CD4-positive, alpha-beta T cell treated with Interleukin-4 for 1 hour (primary cell): ENCODE results near the gene CAMTA1.

ENCODE experiments used
- DNase-seq, 2 donors: peaks; one replicate each; pipeline ENCODE4 v3.0.0-alpha.2; 2020 to 2022

CAMTA1 gene

GRCh38 chr1:6941786-6942185, 156.5 kb downstream of the CAMTA1 start:
- DNase-seq, result no peak

GRCh38 chr1:6942990-6943389, 157.7 kb downstream of the CAMTA1 start:
- no peak for DNase-seq

GRCh38 chr1:6944434-6944833, 159.2 kb downstream of the CAMTA1 start:
- no peak for DNase-seq

GRCh38 chr1:6947952-6948351, 162.7 kb downstream of the CAMTA1 start:
- DNase-seq, result no peak

DNA sequence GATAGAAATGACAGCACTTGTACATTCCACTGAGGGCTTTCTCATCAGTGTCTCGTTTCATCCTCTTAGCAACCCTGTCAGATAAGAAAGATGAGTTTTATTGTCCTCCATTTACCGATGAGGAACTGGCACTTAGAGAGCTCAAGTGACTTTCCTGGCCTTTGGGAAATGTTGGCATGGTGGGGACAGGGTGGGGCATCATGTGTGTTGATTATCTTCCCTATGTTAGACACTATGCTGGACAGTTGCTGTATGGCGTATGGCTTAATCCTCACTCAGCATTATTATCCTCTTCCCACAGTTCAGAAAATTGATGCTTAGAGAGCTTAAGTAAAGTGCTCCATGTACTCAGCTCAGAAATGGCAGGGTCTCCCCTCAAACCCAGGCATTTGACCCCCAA, 163.2 kb downstream of the CAMTA1 start:
- DNase-seq, result no peak

- no peak for DNase-seq
Measured at GRCh38 chr1:6948861-6949260, 163.6 kb downstream of the CAMTA1 start.

GRCh38 chr1:6950001-6950765, 164.9 kb downstream of the CAMTA1 start:
- DNase-seq, result no peak

DNA sequence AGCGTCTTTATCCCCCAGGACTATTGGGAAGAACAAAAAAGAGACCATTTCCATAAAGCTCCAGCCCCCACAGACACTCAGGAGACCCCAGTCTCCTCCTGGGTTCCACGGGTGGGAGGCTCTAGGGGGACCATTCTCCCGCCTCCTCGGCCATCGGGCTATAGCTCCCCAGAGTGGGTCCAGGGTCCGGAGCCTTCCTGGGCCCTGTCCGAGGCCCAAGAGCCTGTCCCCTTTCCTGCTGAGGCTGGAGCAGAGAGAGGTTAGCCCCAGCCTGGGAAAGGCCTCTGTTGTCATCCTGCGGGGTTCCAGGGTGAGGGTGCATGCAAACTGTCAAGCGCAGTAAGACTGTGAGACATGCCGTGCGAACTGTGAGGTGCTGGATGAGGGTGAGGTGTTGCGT, 166.3 kb downstream of the CAMTA1 start:
- no peak for DNase-seq

- no peak for DNase-seq
Measured at GRCh38 chr1:6953216-6953615, 168.0 kb downstream of the CAMTA1 start.

- no peak for DNase-seq
Measured at GRCh38 chr1:6953907-6954364, 168.7 kb downstream of the CAMTA1 start.

DNA sequence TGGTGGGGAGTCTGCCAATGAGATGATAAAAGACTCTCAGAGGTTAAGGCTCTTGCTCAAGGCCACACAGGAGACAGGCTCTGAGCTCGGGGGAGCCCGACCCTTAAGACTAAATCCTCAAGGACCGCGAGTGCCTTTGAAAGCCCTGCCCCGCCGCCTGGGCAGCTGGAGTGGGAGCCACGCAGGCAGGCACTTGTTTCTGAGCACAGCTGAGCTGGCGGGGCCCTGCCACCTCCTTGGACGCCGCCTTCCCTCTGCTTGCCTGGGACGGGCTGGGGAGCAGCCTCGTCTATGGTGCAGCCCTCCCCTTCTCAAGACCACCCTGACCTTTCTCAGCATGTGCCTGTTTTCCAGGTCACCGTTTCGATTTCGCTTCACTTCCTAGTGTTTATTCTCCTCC, 169.3 kb downstream of the CAMTA1 start:
- DNase-seq, result no peak

DNA sequence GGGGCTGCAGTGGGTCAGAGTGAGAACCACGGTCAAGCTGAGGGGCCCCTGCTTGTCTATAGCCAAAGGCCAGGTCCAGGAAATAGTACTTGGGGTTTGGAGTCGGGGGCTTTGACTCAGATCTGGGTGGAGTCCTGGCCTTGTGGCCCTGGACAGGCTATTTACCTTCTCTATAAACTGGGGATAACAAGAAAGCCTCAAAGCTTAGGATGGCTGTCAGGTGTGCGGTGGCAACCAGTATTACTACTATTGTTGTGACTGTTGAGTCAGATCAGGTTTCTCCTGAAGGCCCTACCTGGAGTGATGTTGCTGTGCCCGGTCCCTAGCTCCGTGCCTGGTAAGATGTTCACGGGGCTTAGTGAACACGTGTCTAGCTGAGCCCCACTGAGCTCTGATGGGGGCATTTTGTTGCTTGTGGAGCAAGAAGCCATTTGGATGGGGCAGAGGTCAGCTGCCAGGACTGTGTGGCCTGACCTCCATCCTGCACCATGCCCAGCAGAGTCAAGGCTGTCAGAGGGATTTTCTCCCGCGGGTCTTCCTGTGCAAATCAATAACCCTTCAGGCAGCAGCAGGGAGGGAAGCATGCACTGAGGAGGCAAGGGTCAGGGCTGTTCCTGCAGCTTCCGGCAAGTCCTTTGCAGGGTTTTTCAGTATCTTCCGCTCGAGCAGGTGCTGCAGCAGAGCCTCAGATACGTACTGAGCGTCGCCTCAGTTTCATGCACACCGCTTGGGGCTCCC, 170.3 kb downstream of the CAMTA1 start:
- no peak for DNase-seq

- DNase-seq, result no peak
Measured at GRCh38 chr1:6956488-6957159, 171.4 kb downstream of the CAMTA1 start.

- no peak for DNase-seq
Measured at GRCh38 chr1:6957341-6957740, 172.1 kb downstream of the CAMTA1 start.

GRCh38 chr1:6958407-6959030, 173.3 kb downstream of the CAMTA1 start:
- DNase-seq, result no peak

- DNase-seq, result no peak
Measured at GRCh38 chr1:6959491-6959890, 174.2 kb downstream of the CAMTA1 start.

- DNase-seq, result no peak
Measured at GRCh38 chr1:6960291-6960811, 175.1 kb downstream of the CAMTA1 start.

DNA sequence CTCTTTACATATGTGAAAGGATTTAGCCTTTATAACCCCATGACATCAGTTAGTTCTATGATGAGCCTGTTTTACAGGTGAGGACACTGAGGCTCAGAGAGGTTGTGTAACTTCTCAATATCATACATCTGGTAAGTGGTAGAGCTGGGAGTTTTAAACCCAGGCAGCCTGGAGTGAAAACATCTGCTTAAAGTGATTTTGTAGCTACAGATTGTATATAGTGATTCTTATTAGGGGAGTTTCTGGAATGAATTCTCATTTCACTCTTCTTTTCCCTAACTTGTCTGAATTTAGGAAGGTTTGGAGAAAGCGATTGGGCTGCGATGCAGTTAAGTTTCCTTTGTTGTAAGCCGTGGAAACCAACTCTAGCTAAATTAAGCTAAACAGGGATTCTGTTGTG, 175.6 kb downstream of the CAMTA1 start:
- no peak for DNase-seq

GRCh38 chr1:6961289-6961688, 176.0 kb downstream of the CAMTA1 start:
- no peak for DNase-seq

DNA sequence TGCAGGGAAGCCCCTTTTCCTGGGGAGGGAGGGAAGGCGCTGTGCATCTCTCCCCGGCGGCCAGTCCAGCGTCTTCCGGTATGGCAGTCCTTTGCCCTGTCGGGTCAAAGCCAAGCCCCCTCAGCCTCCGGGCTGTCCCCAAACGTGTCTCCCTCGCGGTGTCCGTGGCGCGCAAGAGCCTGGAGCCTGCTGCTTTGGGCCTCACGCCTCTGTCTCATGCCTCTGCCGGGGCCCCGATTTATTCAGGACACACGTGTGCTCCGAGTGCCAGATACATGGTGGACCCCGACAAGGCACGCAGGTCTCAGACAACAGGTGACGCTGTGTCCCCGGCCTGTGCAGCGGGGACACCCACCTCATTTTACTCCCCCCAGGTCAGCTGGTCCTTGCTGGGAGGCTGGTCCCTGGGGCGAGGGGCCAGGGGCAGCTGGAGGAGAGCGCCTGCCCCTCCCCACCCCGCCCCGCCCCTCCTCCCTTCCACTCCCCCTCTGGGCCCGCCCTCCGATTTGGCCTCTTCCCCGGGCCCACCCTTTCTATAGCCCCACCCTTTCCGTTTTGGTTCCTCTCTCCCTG, 176.7 kb downstream of the CAMTA1 start:
- DNase-seq, result no peak

DNA sequence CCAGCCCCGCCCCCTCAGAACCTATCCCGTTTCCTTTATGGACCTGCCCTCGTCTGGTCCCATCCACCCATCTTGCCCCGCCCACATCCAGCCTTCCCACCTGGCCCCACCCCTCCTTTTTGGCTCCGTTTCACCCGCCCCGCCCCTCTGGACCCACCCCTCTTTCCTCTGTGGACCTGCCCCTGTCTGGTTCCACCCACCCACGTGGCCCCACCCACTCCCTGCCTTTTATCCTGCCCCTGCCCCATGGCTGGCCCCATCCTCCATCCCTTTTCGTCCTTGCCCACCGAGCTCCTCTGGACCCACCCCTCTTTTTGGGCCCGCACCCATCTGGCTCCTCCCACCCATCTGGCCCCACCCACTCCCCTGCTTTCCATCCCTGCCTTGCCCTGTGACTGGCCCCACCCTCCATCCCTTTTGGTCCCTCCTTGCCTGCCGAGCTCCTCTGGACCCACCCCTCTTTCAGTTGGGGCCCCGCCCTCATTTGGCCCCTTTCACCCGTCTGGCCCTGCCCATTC, 177.3 kb downstream of the CAMTA1 start:
- DNase-seq, result peak; percentile 31 to 32
